C4-2B (cell line): ENCODE data around the gene SLC9A7.

Source experiments
- ZFX ChIP-seq: fragments of 450-650 bp; IDR thresholded peaks from 2 replicates; pipeline ENCODE4 v1.6.1; 2017
- TF ChIP-seq, protein P1 (sequence below): fragments of 450-650 bp; conservative IDR thresholded peaks from 2 replicates; pipeline ENCODE4 v1.5.1; 2017; ENCODE audit warnings: mild to moderate bottlenecking

DNA sequence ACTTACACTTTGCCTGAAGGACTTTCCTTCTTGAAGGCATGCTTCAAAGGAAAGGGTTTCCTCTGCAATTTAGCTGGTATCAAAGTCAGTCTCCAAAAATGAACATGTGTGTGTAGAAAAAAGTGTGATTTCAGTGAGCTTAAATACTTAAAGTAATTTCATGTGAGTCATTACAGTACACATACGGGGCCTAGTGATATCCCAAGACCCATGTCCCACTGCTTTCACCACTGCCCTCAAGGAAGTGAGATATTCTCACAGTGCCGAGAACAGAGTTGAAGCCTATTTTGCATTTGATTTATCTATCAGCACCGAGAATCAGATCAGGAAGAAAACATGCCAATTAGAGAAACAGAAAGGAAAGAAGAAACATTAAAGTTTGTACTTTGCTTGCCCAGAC is 124.3 kb downstream of the SLC9A7 start:
- TF ChIP-seq, protein P1, sequence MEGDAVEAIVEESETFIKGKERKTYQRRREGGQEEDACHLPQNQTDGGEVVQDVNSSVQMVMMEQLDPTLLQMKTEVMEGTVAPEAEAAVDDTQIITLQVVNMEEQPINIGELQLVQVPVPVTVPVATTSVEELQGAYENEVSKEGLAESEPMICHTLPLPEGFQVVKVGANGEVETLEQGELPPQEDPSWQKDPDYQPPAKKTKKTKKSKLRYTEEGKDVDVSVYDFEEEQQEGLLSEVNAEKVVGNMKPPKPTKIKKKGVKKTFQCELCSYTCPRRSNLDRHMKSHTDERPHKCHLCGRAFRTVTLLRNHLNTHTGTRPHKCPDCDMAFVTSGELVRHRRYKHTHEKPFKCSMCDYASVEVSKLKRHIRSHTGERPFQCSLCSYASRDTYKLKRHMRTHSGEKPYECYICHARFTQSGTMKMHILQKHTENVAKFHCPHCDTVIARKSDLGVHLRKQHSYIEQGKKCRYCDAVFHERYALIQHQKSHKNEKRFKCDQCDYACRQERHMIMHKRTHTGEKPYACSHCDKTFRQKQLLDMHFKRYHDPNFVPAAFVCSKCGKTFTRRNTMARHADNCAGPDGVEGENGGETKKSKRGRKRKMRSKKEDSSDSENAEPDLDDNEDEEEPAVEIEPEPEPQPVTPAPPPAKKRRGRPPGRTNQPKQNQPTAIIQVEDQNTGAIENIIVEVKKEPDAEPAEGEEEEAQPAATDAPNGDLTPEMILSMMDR, result no peak
- TF ChIP-seq ZFX, result no peak
